IMR-90 (cell line): ENCODE data around the gene VAV3. TPM values are rescaled to one million over a fixed set of nuclear protein-coding genes. Genes with fewer than 3 reads are reported as not detected.

Experiments used
- ATAC-seq: fragments of 200-7000 bp; cut with Tn5 transposase; 2 replicates; pipeline ENCODE4 v1.9.1; 2020; ENCODE audit warnings: low read depth, mild to moderate bottlenecking, moderate library complexity
- BruUV-seq: library from RNA; stranded (reverse); fragments of 400-500 nt; replicated peaks from 2 replicates; lab custom pipeline; 2021; lab: Mats Ljungman, UMichigan
- CTCF ChIA-PET: fragments of 300-600 bp; formaldehyde crosslinking; extraction: SDS; loops from one replicate; lab custom pipeline; 2021; ENCODE audit warnings: antibody characterized with exemption; lab: Yijun Ruan, JAX
- POLR2A ChIA-PET: fragments of 300-600 bp; sonication (Branson Sonifier 250); formaldehyde crosslinking; loops from one replicate; lab custom pipeline; 2022; ENCODE audit warnings: antibody characterized with exemption; ENCODE audit not compliant: unreplicated experiment; lab: Charles Lee
- DNase-seq: peaks from one replicate; pipeline ENCODE4 v3.0.0; 2013
- H2AFZ ChIP-seq: replicated peaks from 2 replicates; pipeline ENCODE3; 2013; ENCODE audit warnings: low read length, mild to moderate bottlenecking; ENCODE audit not compliant: poor library complexity
- H2AK5ac ChIP-seq: 2 replicates; pipeline ENCODE4 v1.6.1; 2013; ENCODE audit warnings: low read depth, low read length, inconsistent platforms
- H2AK9ac ChIP-seq: replicated peaks from 2 replicates; pipeline ENCODE3; 2013; ENCODE audit warnings: mild to moderate bottlenecking, low read depth, low read length, moderate library complexity; ENCODE audit not compliant: poor library complexity
- H2BK120ac ChIP-seq: 2 replicates; pipeline ENCODE4 v1.6.1; 2013; ENCODE audit warnings: low read depth, low read length, inconsistent platforms
- H2BK15ac ChIP-seq: 3 replicates; pipeline ENCODE4 v1.6.1; 2013; ENCODE audit warnings: low read depth, low read length, inconsistent platforms
- H2BK20ac ChIP-seq: 2 replicates; pipeline ENCODE4 v1.6.1; 2013; ENCODE audit warnings: low read depth, mild to moderate bottlenecking, inconsistent platforms, low read length, moderate library complexity
- H2BK5ac ChIP-seq: 2 replicates; pipeline ENCODE4 v1.6.1; 2013; ENCODE audit warnings: mild to moderate bottlenecking, low read depth, low read length, inconsistent platforms; ENCODE audit not compliant: poor library complexity, severe bottlenecking
- H3K14ac ChIP-seq: replicated peaks from 2 replicates; pipeline ENCODE4 v1.6.1; 2013; ENCODE audit warnings: low read depth, low read length, inconsistent platforms
- H3K18ac ChIP-seq: 2 replicates; pipeline ENCODE4 v1.6.1; 2013; ENCODE audit warnings: low read depth, low read length, control low read depth
- H3K23ac ChIP-seq: 2 replicates; pipeline ENCODE4 v1.6.1; 2013; ENCODE audit warnings: low read depth, low read length, inconsistent platforms
- H3K27ac ChIP-seq: 2 replicates; pipeline ENCODE4 v1.5.1; 2013; ENCODE audit warnings: mild to moderate bottlenecking, control low read depth, low read length; ENCODE audit not compliant: insufficient read depth
- H3K27me3 ChIP-seq: 2 replicates; pipeline ENCODE4 v1.6.1; 2013; ENCODE audit warnings: low read length; ENCODE audit not compliant: control insufficient read depth, insufficient read depth
- H3K36me3 ChIP-seq: 2 replicates; pipeline ENCODE4 v1.6.1; 2013; ENCODE audit warnings: low read length, mixed read lengths; ENCODE audit not compliant: control insufficient read depth, insufficient read depth
- H3K4ac ChIP-seq: 2 replicates; pipeline ENCODE4 v1.6.1; 2013; ENCODE audit warnings: low read depth, low read length, inconsistent platforms
- H3K4me1 ChIP-seq: 2 replicates; pipeline ENCODE4 v1.6.1; 2013; ENCODE audit warnings: low read length, mixed read lengths; ENCODE audit not compliant: control insufficient read depth, insufficient read depth
- H3K4me2 ChIP-seq: 2 replicates; pipeline ENCODE4 v1.6.1; 2013; ENCODE audit warnings: low read depth, mild to moderate bottlenecking, control low read depth, low read length, moderate library complexity
- H3K4me3 ChIP-seq: 2 replicates; pipeline ENCODE4 v1.5.1; 2013; ENCODE audit warnings: low read depth, mild to moderate bottlenecking, control low read depth, low read length, moderate library complexity; ENCODE audit not compliant: insufficient read depth
- H3K56ac ChIP-seq: 2 replicates; pipeline ENCODE4 v1.6.1; 2013; ENCODE audit warnings: low read length, inconsistent platforms; ENCODE audit not compliant: insufficient read depth; ENCODE audit errors: extremely low read depth
- H3K79me1 ChIP-seq, 2 experiments: 2 replicates each; pipeline ENCODE4 v1.6.1; 2013; ENCODE audit warnings: low read length in 2 of 2, inconsistent platforms in 1 of 2, low read depth in 1 of 2
- H3K9ac ChIP-seq: 2 replicates; pipeline ENCODE4 v1.6.1; 2013; ENCODE audit warnings: low read depth, low read length, control low read depth
- H3K9me1 ChIP-seq: 2 replicates; pipeline ENCODE4 v1.6.1; 2013; ENCODE audit warnings: low read length, inconsistent platforms; ENCODE audit not compliant: insufficient read depth
- H3K9me3 ChIP-seq: 2 replicates; pipeline ENCODE4 v1.6.1; 2013; ENCODE audit warnings: low read length; ENCODE audit not compliant: control insufficient read depth, insufficient read depth
- H4K20me1 ChIP-seq: 2 replicates; pipeline ENCODE4 v1.6.1; 2013; ENCODE audit warnings: low read length, inconsistent platforms; ENCODE audit not compliant: insufficient read depth
- H4K5ac ChIP-seq: 2 replicates; pipeline ENCODE4 v1.6.1; 2013; ENCODE audit warnings: mild to moderate bottlenecking, low read depth, low read length, control low read depth
- H4K8ac ChIP-seq, 2 experiments: 2 replicates each; pipeline ENCODE4 v1.6.1; 2013; ENCODE audit warnings: low read depth in 2 of 2, low read length in 2 of 2, control low read depth in 1 of 2, inconsistent platforms in 1 of 2
- H4K91ac ChIP-seq: 2 replicates; pipeline ENCODE4 v1.6.1; 2013; ENCODE audit warnings: low read depth, low read length, inconsistent platforms; ENCODE audit not compliant: insufficient read depth
- BHLHE40 ChIP-seq: fragments of 150-350 bp; IDR thresholded peaks from 2 replicates; pipeline ENCODE4 v1.6.1; 2016; ENCODE audit warnings: mild to moderate bottlenecking, low read depth, low read length
- CEBPB ChIP-seq: IDR thresholded peaks from 2 replicates; pipeline ENCODE4 v1.6.1; 2012; ENCODE audit warnings: low read depth, low read length, improper control_type of control experiment
- CHD1 ChIP-seq: IDR thresholded peaks from 2 replicates; pipeline ENCODE4 v1.6.1; 2012; ENCODE audit warnings: low read depth, low read length, improper control_type of control experiment
- CTCF ChIP-seq: conservative IDR thresholded peaks from 2 replicates; pipeline ENCODE4 v1.5.1; 2012; ENCODE audit warnings: mild to moderate bottlenecking, low read depth, low read length, improper control_type of control experiment
- ELK1 ChIP-seq: fragments of 150-350 bp; IDR thresholded peaks from 2 replicates; pipeline ENCODE4 v1.6.1; 2016; ENCODE audit warnings: low read depth, mild to moderate bottlenecking, low read length, moderate library complexity, borderline replicate concordance
- FOS ChIP-seq: fragments of 150-350 bp; IDR thresholded peaks from 2 replicates; pipeline ENCODE4 v1.6.1; 2016; ENCODE audit warnings: low read depth, low read length
- MAFK ChIP-seq: IDR thresholded peaks from 2 replicates; pipeline ENCODE4 v1.6.1; 2012; ENCODE audit warnings: low read depth, low read length, improper control_type of control experiment
- MAZ ChIP-seq: IDR thresholded peaks from 2 replicates; pipeline ENCODE4 v1.6.1; 2012; ENCODE audit warnings: low read depth, mild to moderate bottlenecking, low read length, improper control_type of control experiment, moderate library complexity, borderline replicate concordance
- MXI1 ChIP-seq: IDR thresholded peaks from 2 replicates; pipeline ENCODE4 v1.6.1; 2012; ENCODE audit warnings: low read depth, mild to moderate bottlenecking, low read length, moderate library complexity, borderline replicate concordance
- NFE2L2 ChIP-seq: fragments of 150-350 bp; IDR thresholded peaks from 2 replicates; pipeline ENCODE4 v1.6.1; 2016; ENCODE audit warnings: low read depth, mild to moderate bottlenecking, low read length
- RAD21 ChIP-seq: IDR thresholded peaks from 2 replicates; pipeline ENCODE4 v1.6.1; 2012; ENCODE audit warnings: low read length, improper control_type of control experiment
- RCOR1 ChIP-seq: IDR thresholded peaks from 2 replicates; pipeline ENCODE4 v1.6.1; 2012; ENCODE audit warnings: mild to moderate bottlenecking, low read length, improper control_type of control experiment; ENCODE audit not compliant: insufficient replicate concordance
- RFX5 ChIP-seq: IDR thresholded peaks from 2 replicates; pipeline ENCODE4 v1.8.0; 2012; ENCODE audit warnings: low read depth, mild to moderate bottlenecking, low read length, moderate library complexity
- SMC3 ChIP-seq: fragments of 150-350 bp; IDR thresholded peaks from 2 replicates; pipeline ENCODE4 v1.6.1; 2016; ENCODE audit warnings: low read depth, mild to moderate bottlenecking, antibody characterized with exemption, low read length, moderate library complexity
- USF2 ChIP-seq: fragments of 150-350 bp; IDR thresholded peaks from 2 replicates; pipeline ENCODE4 v1.6.1; 2017; ENCODE audit warnings: mild to moderate bottlenecking, antibody characterized with exemption, low read length, low read depth
- WGBS, 2 experiments: methylation state at CpG; one replicate each; pipeline versions ENCODE4 v1.1.5 to v1.1.7; 2013; ENCODE audit warnings: missing lambda C conversion rate in 2 of 2; ENCODE audit not compliant: insufficient read length in 1 of 2; ENCODE audit errors: extremely low coverage in 2 of 2; 5-methylcytosine and 5-hydroxymethylcytosine counted together
- dilution Hi-C: fragments of 300-500 bp; cut with HindIII; formaldehyde crosslinking; loops from one replicate; pipeline ENCODE4 v1.14.3; 2018; ENCODE audit warnings: low sequenced_read_pairs; ENCODE audit not compliant: unreplicated experiment
- in situ Hi-C: fragments of 300-500 bp; cut with MboI; formaldehyde crosslinking; loops from 3 replicates; pipeline ENCODE4 v1.14.3; 2019; ENCODE audit warnings: low sequenced_read_pairs, inconsistent platforms, mixed read lengths
- intact Hi-C: fragments of 100-400 bp; cut with micrococcal nuclease; formaldehyde crosslinking; loops from 2 replicates; pipeline ENCODE4 v1.10.0; 2022
- polyA plus RNA-seq, 3 experiments: library from polyadenylated mRNA; depleted of rRNA; stranded (reverse); fragments of >200 nt; gene quantifications; 2 replicates each; pipeline ENCODE4 v1.2.3, GENCODE V29; 2012; ENCODE audit warnings: low replicate concordance in 1 of 3
- total RNA-seq: library from RNA; depleted of rRNA; stranded (reverse); fragments of >200 nt; gene quantifications from 2 replicates; pipeline ENCODE4 v1.2.3, GENCODE V29; 2012

The VAV3 gene
- total and polyA plus RNA-seq, 2 of the 4 experiments (the other 2 are of a cell fraction), result 0.12 to 0.18 TPM

GRCh38 chr1:107545056-107545577 is 419.9 kb downstream of the VAV3 start:
- ATAC-seq, result no peak
- Histone ChIP-seq H2BK5ac (no peak overlapping the region), H3K4me1 (no peaks in the 10 kb centered on the region), H3K36me3 (no peaks in the 10 kb centered on the region), H3K23ac (no peak overlapping the region), H2BK20ac (no peak overlapping the region), H2AK9ac (no peak overlapping the region), H2AK5ac (no peak overlapping the region), H3K56ac (no peak overlapping the region), H3K9me3 (no peaks in the 10 kb centered on the region), H4K91ac (no peak overlapping the region), H3K9me1 (no peaks in the 10 kb centered on the region), H3K27me3 (no peaks in the 10 kb centered on the region), H2BK15ac (no peak overlapping the region), H3K27ac (no peak overlapping the region), H3K4me2 (no peak overlapping the region), H3K18ac (no peak overlapping the region), H3K79me1 (no peaks in the 10 kb centered on the region), H2AFZ (no peak overlapping the region), H3K4me3 (no peak overlapping the region), H3K4ac (no peak overlapping the region), H3K9ac (no peak overlapping the region), H2BK120ac (no peak overlapping the region), H4K20me1 (no peaks in the 10 kb centered on the region), H4K8ac (no peak overlapping the region), H4K5ac (no peak overlapping the region), H3K14ac (no peak overlapping the region)
- WGBS, 2 experiments, result no CpG with 5 or more reads among the region's 2 CpGs
- CTCF ChIA-PET, result no interaction called here
- POLR2A ChIA-PET, result no interaction called here
- TF ChIP-seq MAFK (no peak), BHLHE40 (no peak), SMC3 (no peak), CTCF (no peak), RCOR1 (no peak), ELK1 (no peak), CEBPB (no peak), FOS (no peak), MXI1 (no peak), RFX5 (no peak), MAZ (no peak), USF2 (no peak), RAD21 (no peak), NFE2L2 (no peak), CHD1 (no peak)
- intact Hi-C loops, result no loop called here
- dilution Hi-C loops, result no loop called here
- no TSS peak for BruUV-seq
- in situ Hi-C loops, result no loop called here
- DNase-seq, result no peak
